Measurements from ENCODE around the gene SMIM21. TPM values are rescaled to one million over a fixed set of nuclear protein-coding genes. Genes with fewer than 3 reads are reported as not detected.

Gene SMIM21
- polyA plus RNA-seq, 3 donors: not detected

DNA sequence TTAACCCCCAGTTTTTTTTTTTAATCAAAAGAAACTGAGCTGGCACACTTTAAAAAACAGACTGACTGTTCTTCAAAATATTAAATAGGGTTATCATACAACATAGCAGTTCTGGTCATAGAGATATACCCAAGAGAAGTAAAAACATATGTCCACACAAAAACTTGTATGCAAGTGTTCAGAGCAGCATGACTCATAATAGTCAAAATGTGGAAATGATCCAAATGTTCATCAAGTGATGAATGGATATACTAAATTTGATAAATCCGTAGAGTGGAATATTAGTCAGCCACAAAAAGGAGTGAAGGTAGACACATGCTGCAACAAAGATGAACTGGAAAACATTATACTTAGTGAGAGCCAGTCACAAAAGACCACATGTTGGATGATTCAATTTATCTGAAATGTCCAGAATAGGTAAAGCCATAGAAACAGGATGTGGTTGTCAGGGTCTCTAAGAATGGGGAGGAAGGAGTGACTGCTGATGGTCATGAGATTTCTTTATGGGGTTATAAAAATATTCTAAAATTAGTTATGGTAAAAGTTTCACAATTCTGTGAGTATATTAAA is 5.1 kb downstream of the SMIM21 start:
- no peak overlapping the region for H3K9ac ChIP-seq (ENCODE audit: insufficient read depth, low read length, poor library complexity, severe bottlenecking)
- no peak overlapping the region for H3K4me2 ChIP-seq (replicated peaks; ENCODE audit: extremely low read depth, low read length, poor library complexity, severe bottlenecking)
- intact Hi-C loops (cut with micrococcal nuclease): no loop called here
- no peak overlapping the region for H3K27ac ChIP-seq (ENCODE audit: low read depth in 1 of 2, low read length in 2 of 2)
- no peaks in the 10 kb centered on the region for H3K4me1 ChIP-seq (ENCODE audit: control insufficient read depth in 1 of 2, insufficient read depth in 2 of 2, low read length in 2 of 2)
- H3K27me3 ChIP-seq (ENCODE audit: control insufficient read depth in 2 of 2, insufficient read depth in 2 of 2, low read length in 2 of 2): peaks cover 0 to 2% of the 10 kb centered on the region in 2 donors
- H3K27ac Mint-ChIP-seq: no peak overlapping the region
- H3K9me3 ChIP-seq (replicated peaks in 1 of 2; ENCODE audit: control insufficient read depth in 1 of 2, insufficient read depth in 1 of 2, low read length in 2 of 2): peaks cover 0 to 4% of the 10 kb centered on the region in 2 donors
- DNase-seq: no peak
- H3K36me3 ChIP-seq (replicated peaks in 1 of 2; ENCODE audit: control insufficient read depth in 1 of 2, insufficient read depth in 2 of 2, low read length in 2 of 2): no peaks in the 10 kb centered on the region
- H3K4me3 ChIP-seq (replicated peaks in 1 of 3; ENCODE audit: low read depth in 2 of 3, low read length in 3 of 3): no peak overlapping the region
- H2AFZ ChIP-seq (ENCODE audit: insufficient read depth, low read depth, low read length, poor library complexity, severe bottlenecking): no peak overlapping the region
- H3K27me3 Mint-ChIP-seq (ENCODE audit: low read depth in 3 of 3): peaks cover 3 to 9% (median 5%) of the 10 kb centered on the region in 3 donors
- WGBS (ENCODE audit: insufficient coverage): no CpG with 5 or more reads among the region's 1 CpG
- H3K36me3 Mint-ChIP-seq: no peaks in the 10 kb centered on the region
- no peak overlapping the region for H3K4me3 Mint-ChIP-seq
- TF ChIP-seq, protein P1, sequence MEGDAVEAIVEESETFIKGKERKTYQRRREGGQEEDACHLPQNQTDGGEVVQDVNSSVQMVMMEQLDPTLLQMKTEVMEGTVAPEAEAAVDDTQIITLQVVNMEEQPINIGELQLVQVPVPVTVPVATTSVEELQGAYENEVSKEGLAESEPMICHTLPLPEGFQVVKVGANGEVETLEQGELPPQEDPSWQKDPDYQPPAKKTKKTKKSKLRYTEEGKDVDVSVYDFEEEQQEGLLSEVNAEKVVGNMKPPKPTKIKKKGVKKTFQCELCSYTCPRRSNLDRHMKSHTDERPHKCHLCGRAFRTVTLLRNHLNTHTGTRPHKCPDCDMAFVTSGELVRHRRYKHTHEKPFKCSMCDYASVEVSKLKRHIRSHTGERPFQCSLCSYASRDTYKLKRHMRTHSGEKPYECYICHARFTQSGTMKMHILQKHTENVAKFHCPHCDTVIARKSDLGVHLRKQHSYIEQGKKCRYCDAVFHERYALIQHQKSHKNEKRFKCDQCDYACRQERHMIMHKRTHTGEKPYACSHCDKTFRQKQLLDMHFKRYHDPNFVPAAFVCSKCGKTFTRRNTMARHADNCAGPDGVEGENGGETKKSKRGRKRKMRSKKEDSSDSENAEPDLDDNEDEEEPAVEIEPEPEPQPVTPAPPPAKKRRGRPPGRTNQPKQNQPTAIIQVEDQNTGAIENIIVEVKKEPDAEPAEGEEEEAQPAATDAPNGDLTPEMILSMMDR (IDR thresholded peaks at IDR 0.05): no peak
- H4K20me1 ChIP-seq (ENCODE audit: insufficient read depth, low read length): no peaks in the 10 kb centered on the region
- no peaks in the 10 kb centered on the region for H3K4me1 Mint-ChIP-seq
- peaks cover 0 to 7% (median 0%) of the 10 kb centered on the region in 7 donors for H3K9me3 Mint-ChIP-seq
- H3K79me2 ChIP-seq (ENCODE audit: insufficient read depth, low read length): no peaks in the 10 kb centered on the region

DNA sequence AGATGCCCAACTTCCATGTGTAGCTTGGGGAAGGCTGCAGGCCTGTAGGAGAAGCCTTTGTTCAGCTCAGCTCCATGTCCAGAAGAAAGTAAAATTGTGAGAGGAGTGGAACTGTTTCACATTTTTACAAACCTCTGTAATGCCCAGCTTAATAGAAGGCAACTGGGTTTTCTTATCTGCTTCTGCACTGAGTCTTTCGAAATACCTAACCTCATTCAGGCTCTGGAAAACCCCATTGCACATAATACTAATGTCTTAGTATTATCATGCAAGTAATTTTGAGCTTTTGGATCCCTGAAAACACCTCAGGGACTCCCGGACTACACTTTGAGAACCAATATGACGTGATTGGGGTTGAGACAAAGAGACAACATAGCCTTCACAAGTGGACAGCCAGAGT is 5.8 kb downstream of the SMIM21 start:
- 100% methylated on average over 2 of the region's 3 CpGs for whole genome bisulfite sequencing (ENCODE audit: insufficient coverage)
- Histone ChIP-seq H3K36me3 (replicated peaks in 1 of 2; ENCODE audit: control insufficient read depth in 1 of 2, insufficient read depth in 2 of 2, low read length in 2 of 2) (no peaks in the 10 kb centered on the region), H3K4me2 (replicated peaks; ENCODE audit: extremely low read depth, low read length, poor library complexity, severe bottlenecking) (no peak overlapping the region), H3K4me3 (replicated peaks in 1 of 3; ENCODE audit: low read depth in 2 of 3, low read length in 3 of 3) (no peak overlapping the region), H3K9ac (ENCODE audit: insufficient read depth, low read length, poor library complexity, severe bottlenecking) (no peak overlapping the region), H4K20me1 (ENCODE audit: insufficient read depth, low read length) (no peaks in the 10 kb centered on the region), H3K79me2 (ENCODE audit: insufficient read depth, low read length) (no peaks in the 10 kb centered on the region), H2AFZ (ENCODE audit: insufficient read depth, low read depth, low read length, poor library complexity, severe bottlenecking) (no peak overlapping the region), H3K9me3 (replicated peaks in 1 of 2; ENCODE audit: control insufficient read depth in 1 of 2, insufficient read depth in 1 of 2, low read length in 2 of 2) (peaks cover 0 to 4% of the 10 kb centered on the region in 2 donors), H3K27me3 (ENCODE audit: control insufficient read depth in 2 of 2, insufficient read depth in 2 of 2, low read length in 2 of 2) (no peaks in the 10 kb centered on the region), H3K4me1 (ENCODE audit: control insufficient read depth in 1 of 2, insufficient read depth in 2 of 2, low read length in 2 of 2) (no peaks in the 10 kb centered on the region), H3K27ac (ENCODE audit: low read depth in 1 of 2, low read length in 2 of 2) (no peak overlapping the region)
- DNase-seq: no peak
- H3K4me3 Mint-ChIP-seq: no peak overlapping the region
- intact Hi-C loops (cut with micrococcal nuclease): no loop called here
- H3K27me3 Mint-ChIP-seq (ENCODE audit: low read depth in 3 of 3): peaks cover 3 to 13% (median 5%) of the 10 kb centered on the region in 3 donors
- TF ChIP-seq, protein P1 (IDR thresholded peaks at IDR 0.05): no peak
- H3K4me1 Mint-ChIP-seq: no peaks in the 10 kb centered on the region
- H3K9me3 Mint-ChIP-seq: peaks cover 0 to 7% (median 0%) of the 10 kb centered on the region in 7 donors
- no peak overlapping the region for H3K27ac Mint-ChIP-seq
- H3K36me3 Mint-ChIP-seq: no peaks in the 10 kb centered on the region
